Measurements from ENCODE around the gene ACOT7.
"Not testable (repeated sequence)": the region's sequence is repeated elsewhere in the genome, so short reads cannot be mapped to it uniquely, and the experiment has no call there.

Gene ACOT7

DNA sequence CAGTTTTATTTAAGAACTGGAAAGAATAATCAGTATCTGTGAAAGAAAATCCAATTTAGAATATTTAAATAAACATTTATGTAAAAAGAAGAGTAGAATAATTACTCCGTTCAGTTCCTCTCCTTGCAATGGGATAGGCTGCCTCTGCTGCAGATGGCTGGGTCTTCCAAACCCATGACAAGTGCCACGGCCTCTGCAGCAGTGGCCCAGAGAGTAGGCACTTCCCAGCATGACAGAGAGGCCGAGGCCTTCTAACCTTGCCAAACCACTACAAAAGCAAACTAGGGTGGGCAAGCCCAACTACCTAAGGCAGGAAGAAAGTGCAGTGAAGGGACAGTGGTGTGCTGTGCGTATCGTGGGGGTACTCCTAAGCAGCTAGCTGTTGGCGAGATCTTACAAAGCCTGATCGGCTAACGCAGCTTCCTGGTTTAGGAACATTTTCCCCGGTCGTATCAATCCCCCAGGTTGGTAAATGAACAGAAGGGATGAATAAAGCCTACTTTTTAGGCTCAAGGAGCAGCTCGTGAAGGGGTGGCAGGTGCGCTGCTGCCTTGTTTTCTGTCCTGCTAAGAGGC, 172.3 kb downstream of the ACOT7 start:
- H3K36me3 ChIP-seq (ENCODE audit: insufficient read depth, low read length): peaks cover 56% of the 10 kb centered on the region
- H3K4me2 ChIP-seq (ENCODE audit: low read length): no peak overlapping the region
- H3K4me1 ChIP-seq (ENCODE audit: insufficient read depth, low read length, severe bottlenecking): no peaks in the 10 kb centered on the region

GRCh38 chr1:6220236-6220635, 173.3 kb downstream of the ACOT7 start:
- no peaks in the 10 kb centered on the region for H3K9me2 ChIP-seq (ENCODE audit: low read depth, low read length)
- H3K4me3 ChIP-seq (ENCODE audit: low read depth, low read length, poor library complexity, severe bottlenecking): no peak overlapping the region
- H3K9me3 ChIP-seq (ENCODE audit: low read length): no peaks in the 10 kb centered on the region
- no peak overlapping the region for H2AFZ ChIP-seq (ENCODE audit: low read length)
- H3K36me3 ChIP-seq (ENCODE audit: insufficient read depth, low read length): peaks cover 45% of the 10 kb centered on the region
- no peak overlapping the region for H3K4me2 ChIP-seq (ENCODE audit: low read length)
- no peaks in the 10 kb centered on the region for H4K20me1 ChIP-seq (ENCODE audit: insufficient read depth, low read length)
- H3F3A ChIP-seq (ENCODE audit: insufficient read depth, low read length): no peaks in the 10 kb centered on the region
- no peaks in the 10 kb centered on the region for H3K4me1 ChIP-seq (ENCODE audit: insufficient read depth, low read length, severe bottlenecking)
- no peak overlapping the region for H3K27ac ChIP-seq (ENCODE audit: low read depth, low read length, poor library complexity, severe bottlenecking)
- no peaks in the 10 kb centered on the region; the same call in 1 of the 2 replicates for H3K27me3 ChIP-seq (ENCODE audit: insufficient read depth, low read length)
- TF ChIP-seq CTCF (IDR thresholded peaks at IDR 0.05; ENCODE audit: low read length) (no peak), EZH2 (IDR thresholded peaks at IDR 0.05; ENCODE audit: borderline replicate concordance, low read length) (no peak)
- no peaks in the 10 kb centered on the region for H3K79me2 ChIP-seq (ENCODE audit: insufficient read depth, low read length)
- no peak overlapping the region for H3K9ac ChIP-seq (ENCODE audit: low read length)

More for the DNA sequence above, 172.3 kb downstream of the ACOT7 start:
- Histone ChIP-seq H3K27ac (ENCODE audit: low read depth, low read length, poor library complexity, severe bottlenecking) (no peak overlapping the region), H3K9ac (ENCODE audit: low read length) (no peak overlapping the region), H3F3A (ENCODE audit: insufficient read depth, low read length) (no peaks in the 10 kb centered on the region), H3K9me2 (ENCODE audit: low read depth, low read length) (no peaks in the 10 kb centered on the region), H4K20me1 (ENCODE audit: insufficient read depth, low read length) (no peaks in the 10 kb centered on the region), H3K79me2 (ENCODE audit: insufficient read depth, low read length) (no peaks in the 10 kb centered on the region), H2AFZ (ENCODE audit: low read length) (no peak overlapping the region), H3K27me3 (ENCODE audit: insufficient read depth, low read length) (no peaks in the 10 kb centered on the region; the same call in 1 of the 2 replicates), H3K9me3 (ENCODE audit: low read length) (no peaks in the 10 kb centered on the region), H3K4me3 (ENCODE audit: low read depth, low read length, poor library complexity, severe bottlenecking) (no peak overlapping the region)
- no peak for TF ChIP-seq EZH2 (IDR thresholded peaks at IDR 0.05; ENCODE audit: borderline replicate concordance, low read length)
- TF ChIP-seq CTCF (IDR thresholded peaks at IDR 0.05; ENCODE audit: low read length): no peak

DNA sequence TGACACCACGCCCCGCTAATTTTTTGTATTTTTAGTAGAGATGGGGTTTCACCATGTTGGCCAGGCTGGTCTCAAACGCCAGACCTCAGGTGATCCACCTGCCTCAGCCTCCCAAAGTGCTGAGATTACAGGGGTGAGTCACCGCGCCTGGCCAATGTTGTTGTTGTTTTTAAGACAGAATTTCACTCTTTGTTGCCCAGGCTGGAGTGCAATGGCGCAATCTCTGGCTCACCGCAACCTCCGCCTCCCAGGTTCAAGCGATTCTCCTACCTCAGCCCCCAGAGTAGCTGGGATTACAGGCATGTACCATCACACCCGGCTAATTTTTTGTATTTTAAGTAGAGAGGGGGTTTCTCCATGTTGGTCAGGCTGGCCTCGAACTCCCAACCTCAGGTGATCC, 173.9 kb downstream of the ACOT7 start:
- not testable (repeated sequence) for H3K4me1 ChIP-seq (ENCODE audit: insufficient read depth, low read length, severe bottlenecking); H3K79me2 ChIP-seq (ENCODE audit: insufficient read depth, low read length); H3K4me2 ChIP-seq (ENCODE audit: low read length); H3K27ac ChIP-seq (ENCODE audit: low read depth, low read length, poor library complexity, severe bottlenecking); H3K9ac ChIP-seq (ENCODE audit: low read length); H4K20me1 ChIP-seq (ENCODE audit: insufficient read depth, low read length); H2AFZ ChIP-seq (ENCODE audit: low read length); H3K9me2 ChIP-seq (ENCODE audit: low read depth, low read length); H3K9me3 ChIP-seq (ENCODE audit: low read length); H3K27me3 ChIP-seq (ENCODE audit: insufficient read depth, low read length); H3K4me3 ChIP-seq (ENCODE audit: low read depth, low read length, poor library complexity, severe bottlenecking); H3F3A ChIP-seq (ENCODE audit: insufficient read depth, low read length)
- H3K36me3 ChIP-seq (ENCODE audit: insufficient read depth, low read length): peaks cover 39% of the 10 kb centered on the region
